GM19035 (cell line): ENCODE data around the gene DRD1.
"Not testable (repeated sequence)": the region's sequence is repeated elsewhere in the genome, so short reads cannot be mapped to it uniquely, and the experiment has no call there.

ENCODE experiments used
- ATAC-seq: cut with Tn5 transposase; IDR thresholded peaks from one replicate; pipeline ENCODE4 v1.9.1; 2021; ENCODE audit not compliant: unreplicated experiment

Gene DRD1

DNA sequence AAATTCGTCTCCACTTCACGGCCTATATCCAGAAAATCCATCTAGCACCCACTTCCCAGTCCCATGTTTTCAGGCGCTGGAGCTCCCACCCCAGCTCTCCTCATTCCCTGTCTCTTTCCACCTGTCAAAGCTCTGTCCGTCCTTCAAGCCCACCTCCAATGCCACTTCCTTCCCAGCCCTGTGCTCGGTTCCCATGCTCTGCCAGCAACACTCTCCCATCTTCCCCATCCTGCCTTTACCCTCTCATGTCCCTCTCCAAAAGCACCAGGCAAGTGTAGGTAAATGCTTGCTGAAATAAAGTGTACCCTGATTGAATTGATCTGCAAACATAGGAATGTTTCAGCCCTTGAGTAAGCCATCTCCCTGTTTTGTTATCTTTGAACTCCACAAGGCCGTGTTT, 9.2 kb downstream of the DRD1 start:
- ATAC-seq, result no peak

DNA sequence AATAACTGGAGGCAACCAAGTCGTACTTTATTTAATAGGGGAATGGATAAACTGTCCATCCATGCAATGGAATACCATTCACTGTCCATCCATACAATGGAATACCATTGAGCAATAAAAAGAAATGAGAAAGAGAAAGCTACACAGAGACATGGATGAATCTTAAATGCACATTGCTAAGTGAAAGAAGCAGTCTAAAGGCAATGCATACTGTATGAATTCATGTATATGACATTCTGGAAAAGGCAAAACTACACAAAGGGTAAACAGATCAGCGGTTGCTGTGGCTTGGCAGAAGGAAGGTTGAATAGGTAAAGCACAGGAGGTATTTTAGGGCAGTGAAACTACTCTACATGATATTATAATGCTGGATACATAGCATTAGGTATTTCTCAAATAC, 16.2 kb downstream of the DRD1 start:
- ATAC-seq, result no peak

DNA sequence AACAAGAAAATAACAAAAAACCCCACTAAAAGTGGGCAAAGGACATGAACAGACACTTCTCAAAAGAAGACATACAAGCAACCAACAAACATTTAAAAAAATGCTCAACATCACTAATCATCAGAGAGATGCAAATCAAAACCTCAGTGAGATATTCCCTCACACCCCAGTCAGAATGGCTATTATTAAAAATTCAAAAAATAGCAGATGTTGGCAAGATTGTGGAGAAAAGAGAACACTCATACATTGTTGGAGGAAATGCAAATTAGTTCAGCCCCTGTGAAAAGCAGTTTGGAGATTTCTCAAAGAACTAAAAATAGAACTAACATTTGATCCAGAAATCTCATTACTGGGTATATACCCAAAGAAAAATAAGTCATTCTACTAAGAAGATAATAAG, 19.4 kb downstream of the DRD1 start:
- not testable (repeated sequence) for ATAC-seq

DNA sequence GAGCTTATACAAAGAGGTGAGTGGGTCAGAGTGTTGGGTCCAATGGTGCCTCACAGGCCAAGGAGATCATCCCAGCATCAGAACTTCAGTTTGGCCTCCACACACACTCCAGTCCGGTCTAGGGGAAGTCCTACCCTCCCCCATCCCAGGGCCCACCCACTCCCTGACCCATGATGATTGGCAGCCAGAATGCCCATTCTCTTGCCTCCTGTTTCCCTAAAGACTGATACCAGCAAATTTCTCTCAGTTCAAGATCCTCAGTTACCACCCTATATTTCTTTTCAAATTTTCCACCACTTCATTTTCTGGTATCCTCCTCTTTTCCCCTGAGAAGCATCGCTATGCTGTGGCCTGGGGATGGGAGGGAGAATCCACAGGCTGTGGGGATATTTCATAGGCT, 21.9 kb downstream of the DRD1 start:
- ATAC-seq, result no peak

DNA sequence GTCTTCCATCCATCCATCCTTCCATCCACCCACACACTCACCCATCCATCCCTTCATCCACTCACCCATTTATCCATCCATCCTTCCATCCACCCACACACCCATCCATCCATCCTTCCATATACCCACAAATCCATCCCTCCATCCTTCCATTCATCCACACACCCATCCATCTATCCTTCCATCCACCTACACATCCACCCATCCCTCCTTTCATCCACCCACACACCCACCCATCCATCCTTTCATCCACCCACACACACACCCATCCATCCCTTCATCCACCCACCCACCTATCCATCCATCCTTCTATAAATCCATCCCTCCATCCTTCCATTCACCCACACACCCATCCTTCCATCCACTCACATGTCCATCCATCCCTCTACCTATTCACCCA, 23.6 kb downstream of the DRD1 start:
- no peak for ATAC-seq

DNA sequence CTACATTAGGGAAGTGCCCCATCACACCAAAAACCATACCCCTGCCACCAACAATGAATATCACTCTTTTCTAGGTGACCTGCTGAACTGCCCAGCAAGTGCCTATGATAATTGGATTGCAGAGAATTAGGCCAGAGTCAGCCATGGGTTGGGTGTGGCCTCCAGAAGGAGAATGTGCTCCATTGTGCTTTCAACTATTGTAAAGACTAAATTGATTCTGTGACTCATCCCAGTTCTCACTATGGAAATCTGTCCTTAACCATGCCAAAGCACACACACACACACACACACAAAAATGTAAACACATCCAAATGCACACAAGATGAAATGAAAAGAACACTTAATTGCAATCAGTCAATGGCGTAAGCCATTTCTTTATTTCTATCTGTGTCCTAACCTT, 25.7 kb downstream of the DRD1 start:
- ATAC-seq, result no peak

DNA sequence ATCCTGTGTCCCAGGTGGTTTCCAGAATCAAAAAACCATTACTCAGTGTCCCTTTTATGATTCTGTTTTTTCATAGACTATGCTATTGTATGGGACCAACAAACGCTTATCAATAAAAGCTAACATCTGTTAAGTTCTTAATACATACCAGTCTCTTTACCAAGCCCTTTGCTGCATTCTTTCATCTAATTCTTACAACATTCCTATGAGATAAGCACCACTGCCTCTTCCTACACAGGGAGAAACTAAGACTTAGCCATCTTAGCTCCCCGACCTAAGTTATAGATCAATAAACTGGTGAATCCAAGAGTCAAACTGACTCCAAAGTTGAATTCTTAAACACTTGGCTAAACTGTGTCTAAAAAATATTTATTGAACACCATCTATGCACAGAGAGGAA, 26.6 kb downstream of the DRD1 start:
- no peak for ATAC-seq

DNA sequence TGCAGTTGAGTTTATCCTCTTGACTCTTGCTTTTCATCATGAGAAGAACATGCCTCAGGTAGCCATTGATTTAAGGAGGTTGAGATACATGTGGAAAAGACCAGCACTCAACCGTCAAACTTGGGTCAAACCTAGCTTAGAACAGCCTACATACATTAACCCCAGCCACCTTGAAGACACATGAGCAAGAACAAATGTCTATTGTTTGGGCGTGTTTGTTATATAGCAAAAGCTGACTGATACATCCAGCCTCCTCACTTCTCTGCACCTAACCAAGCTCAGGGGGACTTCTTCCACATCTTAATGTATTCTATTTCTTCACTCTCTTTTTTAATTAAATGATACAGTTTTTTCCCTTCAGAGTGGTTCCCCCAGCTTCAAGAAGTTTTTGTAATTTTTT, 28.7 kb downstream of the DRD1 start:
- ATAC-seq, result no peak

DNA sequence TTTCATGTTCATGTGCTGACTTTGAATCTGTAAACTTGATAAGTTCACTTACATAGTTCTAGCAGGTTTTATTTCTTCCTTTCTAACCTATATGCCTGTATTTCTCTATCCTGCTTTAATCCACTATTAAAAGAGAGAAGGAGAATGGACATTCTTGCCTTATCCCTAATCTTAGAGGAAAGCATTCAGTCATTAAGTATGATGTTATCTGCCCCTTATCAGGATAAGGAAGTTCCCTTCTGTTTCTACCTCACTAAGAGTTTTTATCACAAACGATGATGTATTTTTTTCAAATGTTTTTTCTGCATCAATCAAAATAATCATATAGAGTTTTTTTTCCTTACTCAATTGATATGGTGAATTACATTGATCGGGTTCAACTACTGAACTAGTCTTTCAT, 33.1 kb downstream of the DRD1 start:
- no peak for ATAC-seq

DNA sequence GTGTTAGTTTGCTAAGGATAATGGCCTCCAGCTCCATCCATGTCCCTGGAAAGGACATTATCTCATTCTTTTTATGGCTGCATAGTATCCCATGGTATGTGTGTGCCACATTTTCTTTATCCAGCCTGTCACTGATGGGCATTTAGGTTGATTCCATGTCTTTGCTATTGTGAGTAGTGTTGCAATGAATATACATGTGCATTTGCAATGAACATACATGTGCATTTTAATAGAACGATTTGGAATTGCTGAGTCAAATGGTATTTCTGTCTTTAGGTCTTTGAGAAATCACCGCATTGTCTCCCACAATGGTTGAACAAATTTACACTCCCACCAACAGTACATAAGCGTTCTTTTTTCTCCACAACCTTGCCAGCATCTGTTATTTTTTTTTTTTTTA, 37.7 kb downstream of the DRD1 start:
- ATAC-seq, result no peak

DNA sequence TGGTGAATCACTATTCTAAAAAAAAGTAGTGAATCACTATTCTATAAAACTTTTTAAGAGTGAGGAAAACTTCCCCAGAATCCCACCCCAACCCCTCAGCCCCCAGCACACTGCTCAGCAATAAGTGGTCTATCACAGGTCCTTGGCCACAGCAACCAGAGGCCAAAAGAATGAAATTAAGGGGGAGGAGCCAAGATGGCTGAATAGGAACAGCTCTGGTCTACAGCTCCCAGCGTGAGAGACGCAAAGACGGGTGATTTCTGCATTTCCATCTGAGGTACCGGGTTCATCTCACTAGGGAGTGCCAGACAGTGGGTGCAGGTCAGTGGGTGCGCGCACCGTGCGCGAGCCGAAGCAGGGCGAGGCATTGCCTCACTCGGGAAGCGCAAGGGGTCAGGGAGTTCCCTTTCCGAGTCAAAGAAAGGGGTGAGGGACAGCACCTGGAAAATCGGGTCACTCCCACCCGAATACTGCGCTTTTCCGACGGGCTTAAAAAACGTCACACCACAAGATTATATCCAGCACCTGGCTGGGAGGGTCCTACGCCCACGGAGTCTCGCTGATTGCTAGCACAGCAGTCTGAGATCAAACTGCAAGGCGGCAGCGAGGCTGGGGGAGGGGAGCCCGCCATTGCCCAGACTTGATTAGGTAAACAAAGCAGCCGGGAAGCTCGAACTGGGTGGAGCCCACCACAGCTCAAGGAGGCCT, 46.2 kb downstream of the DRD1 start:
- not testable (repeated sequence) for ATAC-seq

DNA sequence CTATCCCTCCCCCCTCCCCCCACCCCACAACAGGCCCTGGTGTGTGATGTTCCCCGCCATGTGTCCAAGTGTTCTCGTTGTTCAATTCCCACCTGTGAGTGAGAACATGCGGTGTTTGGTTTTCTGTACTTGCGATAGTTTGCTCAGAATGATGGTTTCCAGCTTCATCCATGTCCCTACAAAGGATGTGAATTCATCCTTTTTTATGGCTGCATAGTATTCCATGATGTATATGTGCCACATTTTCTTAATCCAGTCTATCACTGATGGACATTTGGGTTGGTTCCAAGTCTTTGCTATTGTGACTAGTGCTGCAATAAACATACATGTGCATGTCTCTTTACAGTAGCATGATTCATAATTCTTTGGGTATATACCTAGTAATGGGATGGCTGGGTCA, 48.6 kb downstream of the DRD1 start:
- not testable (repeated sequence) for ATAC-seq

DNA sequence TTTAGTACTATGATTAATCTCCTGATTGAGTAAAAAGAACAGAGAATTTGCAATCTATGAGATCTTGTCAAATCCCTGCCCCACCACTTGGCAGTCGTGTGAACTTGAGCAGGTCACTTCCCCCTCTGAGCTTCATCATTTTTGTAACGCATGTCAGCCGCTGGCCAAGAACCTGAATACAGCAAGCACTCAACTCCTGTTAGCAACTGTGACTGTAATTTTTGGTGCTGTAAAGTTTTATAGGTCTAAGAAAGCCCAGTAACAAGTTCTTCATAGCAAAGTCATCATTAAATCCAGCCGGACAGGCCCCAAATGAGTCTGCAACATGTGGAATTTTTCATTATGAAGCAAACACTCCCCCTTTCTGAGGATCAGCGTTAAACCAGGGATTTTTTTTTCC, 49.4 kb downstream of the DRD1 start:
- no peak for ATAC-seq

DNA sequence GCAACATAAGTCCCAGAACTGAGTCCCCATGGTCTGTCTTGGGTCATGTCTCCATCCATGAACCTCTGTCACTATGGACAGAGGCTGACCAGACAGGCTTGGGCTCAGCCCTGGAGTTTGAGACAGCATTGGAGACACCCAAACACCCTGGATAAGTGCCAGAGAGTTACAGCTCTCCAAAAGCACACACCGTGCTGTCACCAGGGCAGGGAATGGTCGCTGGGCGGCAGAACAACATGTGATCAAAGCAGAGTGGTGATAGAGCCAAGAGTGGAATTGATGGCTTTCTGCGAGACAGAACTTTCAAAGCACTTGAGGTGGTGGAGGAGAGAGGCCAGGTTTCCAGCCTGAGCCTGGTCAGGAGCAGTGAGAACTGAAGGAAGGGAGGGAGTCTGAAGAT, 50.1 kb downstream of the DRD1 start:
- ATAC-seq, result no peak

DNA sequence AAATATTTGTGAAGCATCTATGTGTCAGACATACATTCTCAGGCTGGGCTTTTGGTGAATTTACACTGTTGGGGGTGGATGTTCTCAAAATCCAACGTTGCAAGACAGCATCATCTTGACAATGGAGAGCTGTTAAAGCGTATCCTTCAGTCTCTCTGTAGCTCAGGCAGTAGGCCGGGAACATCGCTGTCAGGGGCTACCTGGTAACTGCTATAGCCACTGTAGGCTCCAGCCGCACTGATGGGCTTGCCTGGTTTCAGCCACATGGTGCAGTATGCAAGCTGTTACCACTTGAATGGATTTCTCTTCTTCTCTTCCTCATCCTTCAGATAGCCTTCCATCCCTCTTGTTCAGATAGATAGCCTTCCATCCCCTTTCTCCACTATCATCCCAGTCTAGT, 51.7 kb downstream of the DRD1 start:
- no peak for ATAC-seq

DNA sequence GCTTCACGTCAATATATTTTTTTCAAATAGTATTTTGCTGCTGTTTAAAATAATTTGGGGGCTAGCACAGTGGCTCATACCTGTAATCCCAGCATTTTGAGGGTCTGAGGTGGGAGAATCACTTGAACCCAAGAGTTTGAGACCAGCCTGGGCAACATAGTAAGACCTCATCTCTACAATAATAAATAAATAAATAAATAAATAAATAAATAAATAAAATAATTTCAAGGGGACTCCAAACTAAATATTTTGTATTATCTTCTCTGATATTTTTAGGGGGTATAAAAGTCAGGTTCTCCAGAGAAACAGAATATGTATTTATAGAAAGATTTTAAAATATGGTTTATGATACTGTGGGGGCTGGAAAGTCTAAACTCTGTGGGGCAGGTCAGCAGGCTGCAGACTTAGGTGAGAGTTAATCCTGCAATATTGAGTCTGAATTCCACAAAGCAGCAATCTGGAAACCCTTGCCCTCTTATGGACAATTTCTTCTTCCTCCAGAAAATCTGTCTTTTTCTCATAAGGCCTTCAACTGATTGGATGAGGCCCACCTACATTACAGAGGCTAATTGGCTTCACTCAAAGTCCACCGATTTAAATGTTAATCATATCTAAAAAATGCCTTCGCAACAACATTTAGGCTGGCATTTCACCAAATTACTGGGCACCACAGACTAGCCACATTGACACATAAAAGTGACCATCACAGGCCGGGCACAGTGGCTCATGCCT, 53.5 kb downstream of the DRD1 start:
- ATAC-seq, result no peak
